A673 (cell line): ENCODE results near the gene FBXL17. TPM values are rescaled to one million over a fixed set of nuclear protein-coding genes. Genes with fewer than 3 reads are reported as not detected.
A peak's percentile ranks its signal among the peaks of the same experiment; 100 is the strongest.

ENCODE experiments used
- BruUV-seq: library from RNA; stranded (reverse); fragments of 400-500 nt; replicated peaks from 2 replicates; lab custom pipeline; 2021; lab: Mats Ljungman, UMichigan
- CTCF ChIA-PET: fragments of 300-600 bp; sonication (Branson Sonifier 250); formaldehyde crosslinking; loops from one replicate; lab custom pipeline; 2022; ENCODE audit warnings: antibody characterized with exemption; lab: Charles Lee
- POLR2A ChIA-PET: fragments of 300-600 bp; sonication (Branson Sonifier 250); formaldehyde crosslinking; loops from one replicate; lab custom pipeline; 2022; ENCODE audit warnings: antibody characterized with exemption; ENCODE audit not compliant: low non-redundant PET; lab: Charles Lee
- DNase-seq: peaks from one replicate; pipeline ENCODE4 v3.0.0-alpha.2; 2015; ENCODE audit warnings: low spot score
- H3K27ac ChIP-seq: fragments of 200-600 bp; sonication (generic); 2 replicates; pipeline ENCODE4 v1.5.1; 2016; ENCODE audit warnings: mixed run types, low read depth, mild to moderate bottlenecking, mixed read lengths, antibody characterized with exemption, low read length; ENCODE audit not compliant: poor library complexity, severe bottlenecking
- H3K27me3 ChIP-seq: fragments of 200-600 bp; sonication (generic); replicated peaks from 2 replicates; pipeline ENCODE4 v1.6.1; 2017; ENCODE audit warnings: mixed run types, low read depth, mild to moderate bottlenecking, mixed read lengths, antibody characterized with exemption, low read length; ENCODE audit not compliant: insufficient read depth, poor library complexity
- H3K36me3 ChIP-seq: fragments of 200-600 bp; sonication (generic); 2 replicates; pipeline ENCODE4 v1.6.1; 2016; ENCODE audit warnings: mixed run types, mild to moderate bottlenecking, mixed read lengths, antibody characterized with exemption, low read length; ENCODE audit not compliant: insufficient read depth, poor library complexity, severe bottlenecking
- H3K4me1 ChIP-seq: fragments of 200-600 bp; sonication (generic); 2 replicates; pipeline ENCODE4 v1.6.1; 2017; ENCODE audit warnings: mixed run types, mild to moderate bottlenecking, mixed read lengths, antibody characterized with exemption, low read length; ENCODE audit not compliant: insufficient read depth, poor library complexity, severe bottlenecking
- H3K4me3 ChIP-seq: fragments of 200-600 bp; sonication (generic); 2 replicates; pipeline ENCODE4 v1.5.1; 2016; ENCODE audit warnings: low read depth, mixed run types, mild to moderate bottlenecking, mixed read lengths, low read length; ENCODE audit not compliant: poor library complexity, severe bottlenecking
- H3K9me3 ChIP-seq: fragments of 200-600 bp; sonication (generic); 2 replicates; pipeline ENCODE4 v1.6.1; 2016; ENCODE audit warnings: mixed run types, low read depth, mild to moderate bottlenecking, mixed read lengths, antibody characterized with exemption, low read length; ENCODE audit not compliant: poor library complexity, severe bottlenecking
- CTCF ChIP-seq: fragments of 300-800, 200-600 bp; sonication (generic); conservative IDR thresholded peaks from 2 replicates; pipeline ENCODE4 v1.5.1; 2017; ENCODE audit warnings: low read depth, mild to moderate bottlenecking, antibody characterized with exemption, low read length, moderate library complexity, mixed read lengths
- EZH2 ChIP-seq: fragments of 200-600 bp; sonication (generic); IDR thresholded peaks from 2 replicates; pipeline ENCODE4 v1.6.1; 2017; ENCODE audit warnings: borderline replicate concordance, low read depth, mild to moderate bottlenecking, mixed read lengths, antibody characterized with exemption, low read length; ENCODE audit not compliant: poor library complexity, severe bottlenecking
- intact Hi-C: fragments of 100-400 bp; cut with micrococcal nuclease; formaldehyde crosslinking; loops from one replicate; pipeline ENCODE4 v1.10.0; 2022; ENCODE audit not compliant: unreplicated experiment
- total RNA-seq: library from RNA; stranded (reverse); gene quantifications from 2 replicates; pipeline ENCODE4 v1.2.3, GENCODE V29; 2021

Gene FBXL17
- total RNA-seq, 1 experiment from 2014 or later: 5.7 TPM

GRCh38 chr5:108196276-108196675 is 185.6 kb downstream of the FBXL17 start:
- ChIA-PET CTCF (no interaction called here), POLR2A (no interaction called here)
- no peaks in the 10 kb centered on the region for H3K27me3 ChIP-seq

GRCh38 chr5:108193021-108193795 is 188.7 kb downstream of the FBXL17 start:
- Histone ChIP-seq H3K36me3 (no peaks in the 10 kb centered on the region), H3K4me3 (no peak overlapping the region), H3K4me1 (no peaks in the 10 kb centered on the region), H3K27ac (no peak overlapping the region), H3K9me3 (no peaks in the 10 kb centered on the region), H3K27me3 (no peaks in the 10 kb centered on the region)
- DNase-seq: peak; percentile 12
- POLR2A ChIA-PET: no interaction called here
- intact Hi-C loops: no loop called here
- BruUV-seq: no TSS peak
- TF ChIP-seq CTCF (no peak), EZH2 (no peak)
- CTCF ChIA-PET: no interaction called here

More at GRCh38 chr5:108196276-108196675, 185.6 kb downstream of the FBXL17 start:
- Histone ChIP-seq H3K4me1 (no peaks in the 10 kb centered on the region), H3K27ac (no peak overlapping the region), H3K4me3 (no peak overlapping the region), H3K9me3 (no peaks in the 10 kb centered on the region), H3K36me3 (no peaks in the 10 kb centered on the region)
- intact Hi-C loops: no loop called here
- BruUV-seq: no TSS peak
- DNase-seq: no peak
- TF ChIP-seq EZH2 (no peak), CTCF (no peak)

GRCh38 chr5:108184940-108185339 is 197.0 kb downstream of the FBXL17 start:
- Histone ChIP-seq H3K27ac (no peak overlapping the region), H3K4me3 (no peak overlapping the region), H3K9me3 (no peaks in the 10 kb centered on the region), H3K36me3 (no peaks in the 10 kb centered on the region), H3K27me3 (no peaks in the 10 kb centered on the region), H3K4me1 (no peaks in the 10 kb centered on the region)
- no peak for DNase-seq
- intact Hi-C loops: no loop called here
- TF ChIP-seq EZH2 (no peak), CTCF (no peak)
- ChIA-PET CTCF (no interaction called here), POLR2A (no interaction called here)
- BruUV-seq: no TSS peak
